Endothelial cell of umbilical vein (primary cell): Measurements from ENCODE around the gene RAMP1. TPM values are rescaled to one million over a fixed set of nuclear protein-coding genes. Genes with fewer than 3 reads are reported as not detected.

Source experiments
- BruUV-seq: library from RNA; stranded (reverse); fragments of 400-500 nt; replicated peaks from 2 replicates; lab custom pipeline; 2021; lab: Mats Ljungman, UMichigan
- CTCF ChIA-PET: fragments of 300-600, 350-600 bp; sonication (Branson Sonifier 250); formaldehyde crosslinking; loops from one replicate; lab custom pipeline; 2021; ENCODE audit warnings: antibody characterized with exemption, inconsistent platforms; lab: Charles Lee
- POLR2A ChIA-PET: fragments of 300-600, 350-600 bp; sonication (Branson Sonifier 250); formaldehyde crosslinking; loops from one replicate; lab custom pipeline; 2021; ENCODE audit warnings: antibody characterized with exemption, inconsistent platforms; lab: Charles Lee
- DNase-seq: peaks from one replicate; pipeline ENCODE4 v3.0.0-alpha.2; 2011; ENCODE audit warnings: low read depth, low spot score
- FAIRE-seq: peaks from 2 replicates; lab custom pipeline; 2011; peaks lifted over from hg19 to GRCh38; lab: Jason Lieb, UNC
- H2AFZ ChIP-seq: 2 replicates; pipeline ENCODE4 v1.6.0; 2012; ENCODE audit warnings: low read depth, low read length, control low read depth, inconsistent platforms
- H3K27ac ChIP-seq: 2 replicates; pipeline ENCODE4 v1.5.1; 2011; ENCODE audit warnings: low read depth, mild to moderate bottlenecking, control low read depth, low read length, moderate library complexity; ENCODE audit not compliant: insufficient read depth
- H3K27me3 ChIP-seq, 2 experiments: 2 replicates each; pipeline versions ENCODE4 v1.6.0 to v1.6.1; 2011; ENCODE audit warnings: low read length in 2 of 2, mixed read lengths in 1 of 2; ENCODE audit not compliant: control insufficient read depth in 2 of 2, insufficient read depth in 2 of 2
- H3K36me3 ChIP-seq, 2 experiments: 2 replicates in 1 of 2; 3 replicates in 1 of 2; pipeline ENCODE4 v1.5.1; 2011; ENCODE audit warnings: low read length in 2 of 2, mild to moderate bottlenecking in 1 of 2, moderate library complexity in 1 of 2; ENCODE audit not compliant: control insufficient read depth in 2 of 2, insufficient read depth in 2 of 2; ENCODE audit errors: extremely low read depth in 1 of 2
- H3K4me1 ChIP-seq: 3 replicates; pipeline ENCODE4 v1.5.1; 2011; ENCODE audit warnings: mild to moderate bottlenecking, low read length; ENCODE audit not compliant: control insufficient read depth, insufficient read depth; ENCODE audit errors: extremely low read depth
- H3K4me2 ChIP-seq: 2 replicates; pipeline ENCODE4 v1.6.1; 2011; ENCODE audit warnings: low read length, control low read depth, mixed read lengths; ENCODE audit not compliant: insufficient read depth
- H3K4me3 ChIP-seq, 3 experiments: fragments of 200-600 bp in 1 of 3; sonication (generic), shearing (Covaris generic) in 1 of 3; replicated peaks in 1 of 3; 2 replicates each; pipeline ENCODE4 v1.5.1; 2011 to 2016; ENCODE audit warnings: control low read depth in 3 of 3, low read length in 3 of 3, mild to moderate bottlenecking in 2 of 3, inconsistent platforms in 1 of 3, low read depth in 1 of 3, moderate library complexity in 1 of 3; ENCODE audit not compliant: insufficient read depth in 1 of 3
- H3K79me2 ChIP-seq: 2 replicates; pipeline ENCODE4 v1.6.0; 2012; ENCODE audit warnings: low read length, inconsistent platforms; ENCODE audit not compliant: control insufficient read depth, insufficient read depth
- H3K9ac ChIP-seq: replicated peaks from 2 replicates; pipeline ENCODE3; 2011; ENCODE audit warnings: low read length, control low read depth; ENCODE audit not compliant: insufficient read depth; ENCODE audit errors: extremely low read depth
- H3K9me1 ChIP-seq: replicated peaks from 3 replicates; pipeline ENCODE4 v1.6.0; 2011; ENCODE audit warnings: mild to moderate bottlenecking, low read length; ENCODE audit not compliant: control insufficient read depth, insufficient read depth; ENCODE audit errors: extremely low read depth
- H3K9me3 ChIP-seq: replicated peaks from 2 replicates; pipeline ENCODE4 v1.5.1; 2012; ENCODE audit warnings: low read length, inconsistent platforms; ENCODE audit not compliant: control insufficient read depth, insufficient read depth
- H4K20me1 ChIP-seq: replicated peaks from 2 replicates; pipeline ENCODE3; 2011; ENCODE audit warnings: mild to moderate bottlenecking, low read length; ENCODE audit not compliant: control insufficient read depth, insufficient read depth; ENCODE audit errors: extremely low read depth
- CTCF ChIP-seq, 2 donors: IDR thresholded peaks; 1 replicate in 1 of 2; 2 replicates in 1 of 2; pipeline ENCODE4 v1.5.1; 2011; ENCODE audit warnings: low read length in 2 of 2, mild to moderate bottlenecking in 2 of 2, moderate library complexity in 2 of 2, control low read depth in 1 of 2, inconsistent platforms in 1 of 2, low read depth in 1 of 2; ENCODE audit not compliant: insufficient read depth in 1 of 2; ENCODE audit errors: extremely low read depth in 1 of 2
- EZH2 ChIP-seq: IDR thresholded peaks from 2 replicates; pipeline ENCODE4 v1.6.1; 2012; ENCODE audit warnings: borderline replicate concordance, low read depth, mild to moderate bottlenecking, moderate library complexity, low read length, inconsistent platforms; ENCODE audit not compliant: severe bottlenecking
- FOS ChIP-seq: IDR thresholded peaks from 2 replicates; pipeline ENCODE4 v1.6.1; 2011; ENCODE audit warnings: mild to moderate bottlenecking, low read length, moderate library complexity, borderline replicate concordance; ENCODE audit not compliant: insufficient read depth
- GATA2 ChIP-seq: IDR thresholded peaks from 2 replicates; pipeline ENCODE4 v1.7.0; 2011; ENCODE audit warnings: low read depth, mild to moderate bottlenecking, moderate library complexity, mixed read lengths, low read length; ENCODE audit not compliant: insufficient read length, insufficient read depth
- JUN ChIP-seq: IDR thresholded peaks from 2 replicates; pipeline ENCODE4 v1.6.1; 2011; ENCODE audit warnings: borderline replicate concordance, low read depth; ENCODE audit not compliant: insufficient read length, insufficient read depth
- MAX ChIP-seq: IDR thresholded peaks from 2 replicates; pipeline ENCODE4 v1.6.1; 2011; ENCODE audit not compliant: insufficient read depth, insufficient read length
- MYC ChIP-seq: IDR thresholded peaks from one replicate; pipeline ENCODE4 v1.6.1; 2011; ENCODE audit warnings: mild to moderate bottlenecking, low read depth, low read length
- POLR2A ChIP-seq: IDR thresholded peaks from 2 replicates; pipeline ENCODE4 v1.6.1; 2012; ENCODE audit warnings: low read depth, mild to moderate bottlenecking, control low read depth, low read length
- POLR2AphosphoS5 ChIP-seq: IDR thresholded peaks from 2 replicates; pipeline ENCODE4 v1.6.1; 2012; ENCODE audit warnings: low read depth, mild to moderate bottlenecking, control low read depth, low read length, moderate library complexity; ENCODE audit not compliant: insufficient read depth
- dilution Hi-C: fragments of 300-500 bp; cut with MboI; formaldehyde crosslinking; loops from one replicate; pipeline ENCODE4 v1.15.0; 2019; ENCODE audit warnings: low sequenced_read_pairs; ENCODE audit not compliant: extremely low pct_ligation_motif_present
- intact Hi-C: fragments of 100-400 bp; cut with micrococcal nuclease; formaldehyde crosslinking; loops from one replicate; pipeline ENCODE4 v1.10.0; 2022
- polyA plus RNA-seq, 4 experiments: library from polyadenylated mRNA; depleted of rRNA in 3 of 4; stranded (reverse) in 3 of 4; unstranded in 1 of 4; fragments of >200 nt; gene quantifications; 2 replicates each; pipeline versions ENCODE4 v1.2.1 to v1.2.3, GENCODE V29; 2011 to 2012; ENCODE audit warnings: missing spikeins in 1 of 4
- total RNA-seq: library from RNA; stranded (reverse); gene quantifications from 2 replicates; pipeline ENCODE4 v1.2.3, GENCODE V29; 2021

Gene RAMP1
- total and polyA plus RNA-seq, 2 donors (not counting 3 experiments of a cell fraction or from before 2014, with no cell fraction given) = 0.18 TPM; not detected in 1

- FAIRE-seq = no peak
- DNase-seq = no peak
- no peak overlapping the region for H3K4me3 ChIP-seq
- H3K4me2 ChIP-seq = no peak overlapping the region
- no peaks in the 10 kb centered on the region for H3K79me2 ChIP-seq
- H3K27ac ChIP-seq = no peak overlapping the region
- no peaks in the 10 kb centered on the region for H3K9me1 ChIP-seq
- H3K36me3 ChIP-seq = no peaks in the 10 kb centered on the region
- ChIA-PET CTCF (interaction anchor here (1.1 kb wide), 2 partner anchors 8 to 33 kb away, joined by 3 to 4 read pairs; no protein-coding TSS in a partner anchor), POLR2A (no interaction called here)
- intact Hi-C loops (no loop called here), dilution Hi-C loops (no loop called here)
- no peaks in the 10 kb centered on the region for H3K27me3 ChIP-seq
- no peaks in the 10 kb centered on the region for H3K9me3 ChIP-seq
- H3K9ac ChIP-seq = no peak overlapping the region
- peaks cover 3% of the 10 kb centered on the region for H3K4me1 ChIP-seq
- H2AFZ ChIP-seq = no peak overlapping the region
- TF ChIP-seq POLR2A = no peak
- TF ChIP-seq EZH2 = no peak
- no peak for TF ChIP-seq JUN
- no peak for TF ChIP-seq MYC
- no peak for TF ChIP-seq FOS
- TF ChIP-seq MAX = no peak
- no peak for TF ChIP-seq CTCF (IDR thresholded peaks at IDR 0.05; ENCODE audit: extremely low read depth in 1 of 2, insufficient read depth in 1 of 2, low read depth in 1 of 2, low read length in 2 of 2)
- TF ChIP-seq GATA2 = no peak
- TF ChIP-seq POLR2AphosphoS5 = no peak
- BruUV-seq = no TSS peak
- no peaks in the 10 kb centered on the region for H4K20me1 ChIP-seq
Measured at GRCh38 chr2:237883951-237884446, 24.6 kb downstream of the RAMP1 start.
